Trophoblast cell (in vitro differentiated cells and primary cell): ENCODE results near the gene IL36G.

Experiments used
- DNase-seq, 2 donors: peaks; one replicate each; pipeline ENCODE4 v3.0.0-alpha.2; 2016
- H2AFZ ChIP-seq: 2 replicates; pipeline ENCODE4 v1.6.1; 2013; ENCODE audit warnings: low read length, moderate library complexity, mild to moderate bottlenecking; ENCODE audit not compliant: insufficient read depth, poor library complexity
- H2AK5ac ChIP-seq: 2 replicates; pipeline ENCODE4 v1.6.1; 2013; ENCODE audit warnings: mild to moderate bottlenecking, low read length
- H2BK120ac ChIP-seq: 2 replicates; pipeline ENCODE4 v1.6.1; 2013; ENCODE audit warnings: low read length, mild to moderate bottlenecking, moderate library complexity; ENCODE audit not compliant: insufficient read depth, poor library complexity
- H2BK12ac ChIP-seq: 2 replicates; pipeline ENCODE4 v1.6.1; 2013; ENCODE audit warnings: mild to moderate bottlenecking, low read length, moderate library complexity
- H2BK5ac ChIP-seq: 2 replicates; pipeline ENCODE4 v1.6.1; 2013; ENCODE audit warnings: low read length, low read depth, moderate library complexity, mild to moderate bottlenecking; ENCODE audit not compliant: poor library complexity
- H3K14ac ChIP-seq: 2 replicates; pipeline ENCODE4 v1.6.1; 2013; ENCODE audit warnings: mild to moderate bottlenecking, low read length
- H3K18ac ChIP-seq: 2 replicates; pipeline ENCODE4 v1.6.1; 2013; ENCODE audit warnings: mild to moderate bottlenecking, low read length
- H3K23ac ChIP-seq: 2 replicates; pipeline ENCODE4 v1.6.1; 2013; ENCODE audit warnings: low read length
- H3K27ac ChIP-seq: 2 replicates; pipeline ENCODE4 v1.5.1; 2013; ENCODE audit warnings: low read depth, mild to moderate bottlenecking, inconsistent platforms, low read length, moderate library complexity
- H3K27me3 ChIP-seq: 2 replicates; pipeline ENCODE4 v1.6.1; 2013; ENCODE audit warnings: inconsistent platforms, mild to moderate bottlenecking, low read length, moderate library complexity; ENCODE audit not compliant: insufficient read depth
- H3K36me3 ChIP-seq, 2 experiments: 1 replicate in 1 of 2; 2 replicates in 1 of 2; pipeline ENCODE4 v1.6.1; 2013; ENCODE audit warnings: low read length in 2 of 2, mild to moderate bottlenecking in 2 of 2, moderate library complexity in 1 of 2; ENCODE audit not compliant: insufficient read depth in 2 of 2, control insufficient read depth in 1 of 2
- H3K4ac ChIP-seq: 2 replicates; pipeline ENCODE4 v1.6.1; 2013; ENCODE audit warnings: low read depth, mild to moderate bottlenecking, low read length, moderate library complexity
- H3K4me1 ChIP-seq, 2 experiments: 1 replicate in 1 of 2; 2 replicates in 1 of 2; pipeline ENCODE4 v1.6.1; 2013; ENCODE audit warnings: low read length in 2 of 2, mild to moderate bottlenecking in 2 of 2, moderate library complexity in 1 of 2; ENCODE audit not compliant: insufficient read depth in 2 of 2, control insufficient read depth in 1 of 2
- H3K4me2 ChIP-seq: 2 replicates; pipeline ENCODE4 v1.6.1; 2013; ENCODE audit warnings: inconsistent platforms, mild to moderate bottlenecking, low read length, moderate library complexity
- H3K4me3 ChIP-seq: 2 replicates; pipeline ENCODE4 v1.5.1; 2013; ENCODE audit warnings: mild to moderate bottlenecking, low read depth, low read length, inconsistent platforms
- H3K79me1 ChIP-seq: one replicate; pipeline ENCODE4 v1.6.1; 2013; ENCODE audit warnings: low read length
- H3K79me2 ChIP-seq: 2 replicates; pipeline ENCODE4 v1.6.1; 2013; ENCODE audit warnings: low read length, mild to moderate bottlenecking; ENCODE audit not compliant: control insufficient read depth, insufficient read depth, poor library complexity
- H3K9ac ChIP-seq: 2 replicates; pipeline ENCODE4 v1.6.1; 2013; ENCODE audit warnings: mild to moderate bottlenecking, low read length
- H3K9me3 ChIP-seq: 2 replicates; pipeline ENCODE4 v1.6.1; 2013; ENCODE audit warnings: low read depth, mild to moderate bottlenecking, control low read depth, inconsistent platforms, low read length; ENCODE audit not compliant: insufficient read depth
- H4K12ac ChIP-seq: 2 replicates; pipeline ENCODE4 v1.6.1; 2013; ENCODE audit warnings: low read depth, mild to moderate bottlenecking, low read length, moderate library complexity
- H4K8ac ChIP-seq: 2 replicates; pipeline ENCODE4 v1.6.1; 2013; ENCODE audit warnings: low read depth, mild to moderate bottlenecking, low read length, moderate library complexity
- H4K91ac ChIP-seq: one replicate; pipeline ENCODE4 v1.6.1; 2013; ENCODE audit warnings: low read depth, mild to moderate bottlenecking, low read length, moderate library complexity
- WGBS: extraction: QIAGEN DNeasy Blood & Tissue Kit; methylation state at CpG from one replicate; pipeline ENCODE4 v1.1.7; 2013; ENCODE audit warnings: missing lambda C conversion rate; ENCODE audit not compliant: insufficient read length, insufficient coverage; ENCODE audit errors: extremely low coverage; 5-methylcytosine and 5-hydroxymethylcytosine counted together

IL36G gene

DNA sequence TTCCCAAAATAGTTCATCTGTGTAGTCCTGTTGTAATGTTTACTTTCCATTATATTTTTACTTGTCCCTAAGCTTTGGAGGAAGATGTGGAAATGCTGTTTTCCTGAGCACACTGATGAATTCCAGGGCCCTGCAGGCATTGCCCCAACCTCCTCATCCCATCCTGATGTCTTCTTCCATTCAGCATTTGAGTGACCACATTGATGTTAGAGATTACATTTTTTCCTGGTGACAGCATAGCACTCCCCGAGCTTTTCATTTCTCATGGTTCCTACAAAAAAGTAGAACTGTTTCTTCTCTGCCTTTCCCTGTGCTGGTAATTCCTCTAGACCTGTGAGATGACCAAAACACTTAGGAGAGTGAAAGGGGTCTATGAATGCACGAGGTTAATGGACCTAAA is 32.3 kb downstream of the IL36G start:
- Histone ChIP-seq H3K4me3 (no peak overlapping the region), H3K79me1 (no peaks in the 10 kb centered on the region), H3K27me3 (no peaks in the 10 kb centered on the region), H2BK120ac (no peak overlapping the region), H3K4me1 (no peaks in the 10 kb centered on the region), H3K23ac (no peak overlapping the region), H2BK5ac (no peak overlapping the region), H3K36me3 (no peaks in the 10 kb centered on the region), H3K4ac (no peak overlapping the region), H2BK12ac (no peak overlapping the region), H3K4me2 (no peak overlapping the region), H2AK5ac (no peak overlapping the region), H4K8ac (no peak overlapping the region), H3K79me2 (no peaks in the 10 kb centered on the region), H4K91ac (no peak overlapping the region), H4K12ac (no peak overlapping the region), H3K27ac (no peak overlapping the region), H2AFZ (no peak overlapping the region), H3K14ac (no peak overlapping the region), H3K9ac (no peak overlapping the region), H3K9me3 (peaks cover 1% of the 10 kb centered on the region), H3K18ac (no peak overlapping the region)
- DNase-seq = peak; percentile 17 to 72
- WGBS = no CpG with 5 or more reads among the region's 2 CpGs

DNA sequence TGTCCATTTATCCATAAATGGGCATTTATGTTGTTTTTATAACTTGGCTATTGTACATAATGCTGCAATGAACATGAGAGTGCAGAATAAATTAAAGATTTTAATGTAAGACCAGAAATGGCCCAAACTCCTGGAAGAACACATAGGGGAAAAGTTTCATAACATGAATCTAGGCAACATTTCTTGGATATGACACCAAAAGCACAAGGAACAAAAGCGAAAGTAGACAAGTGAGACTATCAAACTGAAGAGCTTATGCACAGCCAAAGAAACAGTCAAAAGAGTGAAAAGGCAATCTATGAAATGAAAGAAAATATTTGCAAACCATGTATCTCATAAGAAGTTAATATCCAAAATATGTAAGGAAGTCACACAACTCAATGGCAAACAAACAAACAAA is 33.3 kb downstream of the IL36G start:
- Histone ChIP-seq H3K23ac (no peak overlapping the region), H3K4me1 (no peaks in the 10 kb centered on the region), H3K27ac (no peak overlapping the region), H3K18ac (no peak overlapping the region), H2BK120ac (no peak overlapping the region), H2BK5ac (no peak overlapping the region), H4K8ac (no peak overlapping the region), H3K9ac (no peak overlapping the region), H3K14ac (no peak overlapping the region), H3K4me2 (no peak overlapping the region), H2AK5ac (no peak overlapping the region), H2AFZ (no peak overlapping the region), H3K4ac (no peak overlapping the region), H3K27me3 (no peaks in the 10 kb centered on the region), H3K79me1 (no peaks in the 10 kb centered on the region), H3K4me3 (no peak overlapping the region), H3K9me3 (peaks cover 3% of the 10 kb centered on the region), H4K91ac (no peak overlapping the region), H4K12ac (no peak overlapping the region), H2BK12ac (no peak overlapping the region), H3K36me3 (no peaks in the 10 kb centered on the region), H3K79me2 (no peaks in the 10 kb centered on the region)
- DNase-seq = no peak
- no CpG with 5 or more reads among the region's 1 CpG for WGBS

DNA sequence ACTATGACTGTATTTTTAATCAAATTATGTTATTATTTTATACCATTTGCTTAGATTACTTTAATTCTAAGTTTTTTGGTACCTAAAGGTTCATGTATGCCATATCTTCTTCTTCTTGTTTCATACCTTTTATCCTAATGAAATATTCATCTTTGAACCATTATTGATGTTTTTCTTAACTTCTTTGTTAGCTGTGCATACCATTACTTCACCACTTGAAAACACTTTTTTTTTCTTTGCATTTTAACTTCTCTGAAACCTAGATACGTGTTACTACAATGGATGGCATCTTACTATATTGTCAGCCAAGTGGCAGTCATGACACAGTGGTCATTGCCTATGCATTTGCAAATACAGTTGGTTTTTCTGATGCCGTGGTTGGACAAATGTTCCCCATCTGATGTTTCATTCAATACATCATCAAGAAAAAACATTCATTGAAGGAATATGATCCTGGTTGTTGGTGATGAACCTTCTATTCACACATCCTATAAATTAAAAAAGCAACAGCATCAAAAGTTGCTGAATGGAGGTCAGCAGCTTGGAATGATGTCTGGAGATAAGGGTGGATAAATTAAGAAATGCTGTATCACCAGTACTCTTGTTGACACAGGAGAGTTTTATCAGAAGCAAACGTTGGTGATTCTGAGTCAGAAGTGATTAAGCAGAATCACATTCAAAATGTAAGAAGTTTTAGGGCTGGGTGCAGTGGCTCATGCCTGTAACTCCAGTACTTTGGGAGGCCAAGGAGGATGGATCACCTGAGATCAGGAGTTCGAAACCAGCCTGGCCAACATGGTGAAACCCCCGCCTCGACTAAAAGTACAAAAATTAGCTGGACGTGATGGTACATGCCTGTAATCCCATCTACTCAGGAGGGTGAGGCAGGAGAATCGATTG is 34.9 kb downstream of the IL36G start:
- Histone ChIP-seq H3K36me3 (no peaks in the 10 kb centered on the region), H2BK12ac (no peak overlapping the region), H3K27me3 (no peaks in the 10 kb centered on the region), H3K79me1 (no peaks in the 10 kb centered on the region), H3K4me2 (no peak overlapping the region), H3K4me1 (no peaks in the 10 kb centered on the region), H3K79me2 (no peaks in the 10 kb centered on the region), H2BK5ac (no peak overlapping the region), H2AFZ (no peak overlapping the region), H3K9ac (no peak overlapping the region), H3K4me3 (no peak overlapping the region), H3K9me3 (peaks cover 3% of the 10 kb centered on the region), H3K27ac (no peak overlapping the region), H3K23ac (no peak overlapping the region), H4K12ac (no peak overlapping the region), H3K14ac (no peak overlapping the region), H2BK120ac (no peak overlapping the region), H2AK5ac (no peak overlapping the region), H3K4ac (no peak overlapping the region), H4K91ac (no peak overlapping the region), H3K18ac (no peak overlapping the region), H4K8ac (no peak overlapping the region)
- no CpG with 5 or more reads among the region's 8 CpGs for WGBS
- no peak for DNase-seq

- H3K27ac ChIP-seq = no peak overlapping the region
These were observed 35.5 kb downstream of the IL36G start for GRCh38 chr2:113013336-113013661.

More at GRCh38 chr2:113013336-113013661, 35.5 kb downstream of the IL36G start:
- H2AK5ac ChIP-seq = no peak overlapping the region
- no peak for DNase-seq
- H3K27me3 ChIP-seq = no peaks in the 10 kb centered on the region
- no peak overlapping the region for H3K14ac ChIP-seq
- H4K8ac ChIP-seq = no peak overlapping the region
- H2BK12ac ChIP-seq = no peak overlapping the region
- H3K36me3 ChIP-seq = no peaks in the 10 kb centered on the region
- H3K4ac ChIP-seq = no peak overlapping the region
- no peak overlapping the region for H3K18ac ChIP-seq
- H2BK5ac ChIP-seq = no peak overlapping the region
- no peaks in the 10 kb centered on the region for H3K79me2 ChIP-seq
- WGBS = no CpG with 5 or more reads among the region's 3 CpGs
- H3K4me2 ChIP-seq = no peak overlapping the region
- H2BK120ac ChIP-seq = no peak overlapping the region
- no peaks in the 10 kb centered on the region for H3K4me1 ChIP-seq
- H2AFZ ChIP-seq = no peak overlapping the region
- no peak overlapping the region for H4K12ac ChIP-seq
- peaks cover 2% of the 10 kb centered on the region for H3K9me3 ChIP-seq
- H3K4me3 ChIP-seq = no peak overlapping the region
- H4K91ac ChIP-seq = no peak overlapping the region
- no peak overlapping the region for H3K23ac ChIP-seq
- H3K9ac ChIP-seq = no peak overlapping the region
- H3K79me1 ChIP-seq = no peaks in the 10 kb centered on the region
